Kidney glomerular epithelial cell (primary cell): Measurements from ENCODE around the gene ECI1.
"Not testable (repeated sequence)": the region's sequence is repeated elsewhere in the genome, so short reads cannot be mapped to it uniquely, and the experiment has no call there.

Source experiments
- DNase-seq: peaks from one replicate; lab custom pipeline; 2025; lab: John Stamatoyannopoulos, UW

The ECI1 gene

DNA sequence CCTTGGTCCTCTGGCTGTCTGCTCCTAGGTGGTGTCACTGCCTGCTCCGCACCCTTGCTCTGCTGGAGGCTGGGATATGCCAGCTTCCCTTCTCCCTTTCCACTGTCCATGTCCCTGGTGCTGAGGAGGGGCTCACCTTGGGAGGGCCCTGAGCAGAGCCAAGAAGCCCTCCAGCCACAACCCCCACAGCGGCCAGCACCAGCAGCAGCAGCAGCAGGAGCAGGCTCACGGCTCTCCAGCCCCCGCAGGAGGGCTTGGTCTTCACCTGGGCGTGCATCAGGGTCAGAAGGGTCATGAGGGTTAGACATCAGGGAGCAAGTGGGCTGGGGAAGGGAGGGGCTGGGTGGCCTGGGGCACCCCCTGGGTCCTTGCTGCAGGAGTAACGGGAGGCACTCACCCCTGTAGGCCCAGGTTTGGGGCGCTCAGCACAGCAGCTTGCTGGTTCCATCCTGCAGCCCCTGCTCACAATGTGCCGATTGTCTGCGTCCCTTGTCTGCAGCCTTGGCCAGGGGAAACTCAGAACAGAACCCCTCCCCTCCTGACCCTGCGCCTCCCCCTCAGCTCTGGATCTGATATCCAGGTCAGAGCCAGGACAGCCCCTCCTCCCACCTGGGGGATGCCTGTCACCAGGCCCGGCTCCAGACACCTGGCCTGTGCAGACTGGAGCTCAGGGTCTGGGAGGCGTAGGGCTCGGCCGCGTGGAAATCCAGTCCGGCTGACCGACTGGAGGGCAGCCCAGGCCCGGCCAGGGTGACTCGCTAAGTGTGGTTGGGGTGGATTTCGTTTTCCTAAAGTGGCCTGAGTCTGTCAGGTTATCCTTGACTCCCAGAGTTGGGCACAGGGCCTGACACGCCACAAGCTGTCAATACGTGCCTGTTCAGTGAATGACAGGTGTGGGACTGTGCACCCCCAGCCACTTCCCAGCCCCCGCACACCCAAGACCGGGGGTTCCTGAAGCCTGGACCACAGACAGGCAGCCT is 40.7 kb downstream of the ECI1 start, which contains the start of gene BRICD5:
TSS of gene BRICD5 (minus strand) at position 478 of the 980 bp plus-strand sequence. CDS start at position 448, 30 bp downstream.
- DNase-seq, result no peak

DNA sequence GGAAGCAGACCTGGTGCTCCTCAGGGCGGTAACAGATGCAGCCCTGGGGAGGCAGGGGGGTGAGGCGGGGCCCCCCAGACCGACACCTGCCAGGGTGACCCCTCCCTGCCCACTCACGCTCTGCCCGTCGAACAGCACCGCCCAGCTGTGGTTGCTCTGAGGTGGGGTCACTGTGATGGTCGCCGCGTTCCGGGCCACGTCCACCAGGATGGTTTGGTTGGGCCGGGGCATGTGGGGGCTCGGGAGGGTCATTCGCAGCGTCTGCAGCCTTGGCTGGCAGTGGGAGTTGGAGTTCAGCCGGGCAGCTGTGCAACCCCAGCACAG is 41.4 kb downstream of the ECI1 start:
- DNase-seq, result no peak

DNA sequence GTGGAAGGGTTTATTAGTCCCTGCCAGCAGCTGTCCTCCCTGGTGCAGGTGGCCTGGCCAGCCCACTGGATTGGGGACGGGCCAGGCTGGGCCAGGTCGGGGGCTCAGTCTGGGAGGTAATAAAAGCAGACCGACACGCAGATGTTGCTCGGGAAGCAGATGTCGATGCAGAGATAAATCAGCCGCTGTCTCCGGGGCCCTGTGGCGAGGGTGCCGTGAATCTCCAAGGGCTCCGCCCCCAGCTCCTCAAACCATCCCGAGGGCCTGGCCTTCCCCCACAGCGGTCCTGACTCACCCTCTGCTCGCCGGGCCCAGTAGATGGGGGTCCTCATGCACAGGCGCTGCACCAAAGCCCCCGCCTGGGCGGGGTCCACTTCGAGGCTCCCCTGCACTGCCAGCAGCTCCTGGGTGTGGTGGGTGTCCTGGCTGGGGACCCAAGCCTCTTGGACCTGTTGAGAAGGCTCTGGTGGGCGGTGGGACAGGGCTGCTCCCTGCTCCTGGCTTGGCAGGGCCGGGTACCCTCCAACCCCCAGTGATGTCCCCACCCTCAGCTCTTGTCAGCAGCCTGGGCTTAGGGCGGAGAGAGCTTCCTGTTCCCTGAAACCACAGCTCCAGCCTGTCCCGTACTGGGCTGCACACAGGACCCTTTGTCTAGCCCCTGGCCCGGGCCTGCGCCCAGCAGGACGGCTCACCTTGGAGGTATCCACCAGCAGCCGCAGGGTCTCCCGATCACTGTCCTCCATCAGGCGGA is 42.0 kb downstream of the ECI1 start:
- no peak for DNase-seq

DNA sequence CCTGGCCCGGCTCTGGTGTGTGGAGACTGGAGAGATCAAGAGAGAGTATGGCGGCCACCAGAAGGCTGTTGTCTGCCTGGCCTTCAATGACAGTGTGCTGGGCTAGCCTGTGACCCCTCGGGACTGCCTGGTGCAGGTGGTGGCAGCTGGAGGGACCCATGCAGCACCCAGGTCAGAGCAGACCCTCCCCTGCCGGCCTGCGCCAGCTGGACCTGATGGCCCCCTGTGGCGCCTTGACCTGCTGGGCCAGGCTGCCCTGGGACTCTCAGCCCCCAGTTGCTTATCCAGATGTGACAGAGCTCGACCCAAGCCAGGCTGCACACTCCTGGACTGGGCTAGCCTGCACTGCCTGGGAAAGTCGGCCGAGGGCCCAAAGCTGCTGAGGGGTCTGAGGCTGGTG is 42.6 kb downstream of the ECI1 start:
- no peak for DNase-seq

DNA sequence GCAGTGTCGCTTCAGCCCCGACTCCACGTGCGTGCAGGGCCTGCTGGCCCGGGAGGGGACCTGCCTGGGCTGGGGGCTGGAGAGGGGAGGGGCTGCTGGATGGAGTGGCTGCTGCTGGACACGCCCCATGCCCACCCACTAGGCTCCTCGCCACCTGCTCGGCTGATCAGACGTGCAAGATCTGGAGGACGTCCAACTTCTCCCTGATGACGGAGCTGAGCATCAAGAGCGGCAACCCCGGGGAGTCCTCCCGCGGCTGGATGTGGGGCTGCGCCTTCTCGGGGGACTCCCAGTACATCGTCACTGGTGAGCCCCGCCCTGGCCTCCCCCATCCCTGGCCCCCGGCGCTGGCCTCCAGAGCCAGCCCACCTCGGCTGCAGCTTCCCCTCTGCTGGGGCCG is 43.1 kb downstream of the ECI1 start:
- no peak for DNase-seq

DNA sequence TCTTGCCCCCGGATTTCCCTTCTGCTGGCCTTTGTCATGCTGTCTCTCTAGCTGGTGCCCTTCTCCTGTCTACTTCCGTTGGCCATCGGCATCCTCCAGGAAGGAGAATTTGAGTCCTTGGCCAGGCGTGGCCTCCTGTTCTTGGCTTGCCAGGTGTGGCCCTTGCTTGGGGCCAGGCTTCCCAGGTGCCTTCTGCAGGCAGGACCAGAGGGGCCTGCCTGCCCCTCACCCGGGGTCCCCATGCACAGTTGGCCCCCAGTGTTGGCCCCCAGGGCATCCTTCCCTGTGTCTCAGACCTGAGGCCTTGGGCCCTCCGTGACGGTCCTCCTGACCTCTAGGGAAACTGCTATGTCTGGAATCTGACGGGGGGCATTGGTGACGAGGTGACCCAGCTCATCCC is 43.5 kb downstream of the ECI1 start:
- no peak for DNase-seq

GRCh38 chr16:2206780-2207433 is 44.5 kb downstream of the ECI1 start:
- no peak for DNase-seq

DNA sequence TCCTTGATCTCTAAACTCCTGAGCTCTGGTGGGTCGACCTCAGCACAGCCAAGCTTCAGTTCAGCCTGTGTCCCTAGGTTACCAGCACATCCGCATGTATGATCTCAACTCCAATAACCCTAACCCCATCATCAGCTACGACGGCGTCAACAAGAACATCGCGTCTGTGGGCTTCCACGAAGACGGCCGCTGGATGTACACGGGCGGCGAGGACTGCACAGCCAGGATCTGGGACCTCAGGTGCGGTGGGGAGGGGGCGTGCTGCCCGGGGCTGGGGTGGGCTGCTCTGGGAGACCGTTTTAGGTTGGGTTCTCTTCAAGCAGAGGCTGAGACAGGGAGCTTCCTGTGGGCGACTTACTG is 45.0 kb downstream of the ECI1 start:
- DNase-seq, result no peak

- no peak for DNase-seq
These were observed 45.4 kb downstream of the ECI1 start for GRCh38 chr16:2205967-2206313.

- peak; percentile 67 for DNase-seq
These were observed 46.1 kb downstream of the ECI1 start, which contains the start of gene MLST8 for GRCh38 chr16:2205104-2205966. Gene MLST8, plus strand, starts transcription at chr16:2205454. Its CDS starts 632 bp downstream, at chr16:2206086.

DNA sequence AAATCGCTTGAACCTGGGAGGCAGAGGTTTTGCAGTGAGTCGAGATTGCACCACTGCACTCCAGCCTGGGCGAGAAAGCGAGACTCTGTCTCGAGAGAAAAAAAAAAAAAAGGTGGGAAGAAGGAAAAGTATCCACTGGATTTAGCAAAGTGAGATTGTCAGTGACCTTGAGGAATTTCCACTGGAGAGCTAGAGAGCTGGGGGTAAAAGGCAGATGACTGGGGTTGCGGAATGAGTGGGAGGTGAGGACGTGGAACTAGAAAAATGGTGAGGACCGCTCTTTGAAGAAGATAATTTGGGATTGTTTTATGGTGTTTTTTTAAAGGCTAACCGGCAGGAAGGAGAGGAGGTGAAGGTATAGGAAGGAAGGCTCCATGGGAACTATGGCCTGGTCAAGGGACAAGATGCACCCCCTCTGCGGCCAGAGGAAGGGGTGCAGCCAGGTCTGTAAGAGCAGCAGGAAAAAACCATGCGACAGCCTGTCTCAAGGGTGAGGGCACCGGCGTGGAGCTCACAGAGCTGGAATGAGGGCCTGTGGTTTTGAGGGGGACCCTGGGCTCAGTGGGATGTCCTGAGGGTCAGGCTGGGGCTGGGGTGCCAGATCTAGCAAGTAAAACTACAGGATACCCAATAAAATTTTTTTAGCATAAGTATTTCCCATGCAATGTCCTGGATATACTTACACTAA is 46.8 kb downstream of the ECI1 start:
- no peak for DNase-seq

GRCh38 chr16:2203119-2203688 is 48.2 kb downstream of the ECI1 start:
- DNase-seq, result not testable (repeated sequence)

DNA sequence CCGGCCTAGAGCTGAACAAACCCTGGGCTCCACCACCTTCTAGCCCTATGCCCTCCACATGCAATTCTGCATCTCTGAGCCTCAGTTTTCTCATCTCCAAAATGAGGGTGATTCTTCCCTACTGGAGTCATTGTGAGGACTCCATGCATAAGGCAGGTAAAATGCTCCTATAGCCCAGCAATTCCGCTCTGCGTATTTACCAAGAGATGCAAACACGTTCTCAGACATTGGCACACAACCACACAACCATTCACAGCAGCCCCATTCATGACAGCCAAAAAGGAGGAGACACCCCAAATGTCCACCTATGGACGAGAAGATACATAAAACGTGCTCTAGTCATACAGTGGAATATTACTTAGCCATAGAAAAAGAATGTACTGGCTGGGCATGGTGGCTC is 51.1 kb downstream of the ECI1 start:
- DNase-seq, result no peak

DNA sequence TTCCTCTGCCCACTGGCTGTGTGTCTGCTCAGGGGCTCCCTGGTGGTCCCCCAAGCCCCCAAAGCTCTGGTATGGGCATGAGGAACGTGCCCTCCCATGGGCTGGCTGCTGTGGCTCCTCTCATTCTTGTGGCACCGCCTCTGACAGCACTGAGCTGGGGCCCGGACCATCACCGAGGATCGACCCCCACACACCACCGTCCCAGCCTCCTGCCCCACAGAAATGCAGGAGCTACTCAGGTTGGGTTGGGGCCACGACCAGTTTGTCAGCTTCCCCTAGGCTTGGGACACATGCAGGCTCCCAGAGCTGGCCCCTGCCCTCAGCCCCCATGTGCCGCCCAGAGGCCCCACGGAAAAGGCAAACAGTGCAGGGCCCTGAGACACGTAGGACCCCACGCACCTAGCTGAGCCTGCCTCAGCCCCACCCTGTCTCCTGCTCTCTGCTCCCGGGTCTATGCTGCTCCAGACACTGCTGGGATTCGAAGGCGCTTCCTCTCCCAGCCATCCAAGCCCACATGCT is 51.7 kb downstream of the ECI1 start:
- DNase-seq, result no peak

DNA sequence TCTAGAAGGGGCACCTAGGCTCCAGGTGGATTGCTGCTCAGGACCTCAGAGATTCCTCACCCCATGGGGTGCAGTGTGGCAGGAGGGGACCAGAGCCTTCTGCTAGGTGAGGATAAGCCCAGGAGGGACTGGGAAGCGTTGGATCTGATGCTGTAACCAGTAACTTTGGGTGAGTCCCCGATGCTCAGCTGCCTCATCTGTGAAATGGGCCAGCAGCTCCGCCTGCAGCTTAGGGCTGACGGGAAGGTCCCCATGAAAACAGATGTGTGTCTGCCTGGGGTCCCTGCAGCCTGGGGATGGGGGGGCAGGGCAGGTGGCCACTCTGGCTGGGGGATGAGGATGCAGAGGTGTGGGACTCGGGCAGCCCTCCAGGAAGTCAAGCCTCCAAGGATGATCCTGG is 52.3 kb downstream of the ECI1 start:
- DNase-seq, result no peak

GRCh38 chr16:2198283-2198682 is 53.1 kb downstream of the ECI1 start:
- DNase-seq, result no peak

GRCh38 chr16:2197765-2198164 is 53.6 kb downstream of the ECI1 start:
- no peak for DNase-seq

DNA sequence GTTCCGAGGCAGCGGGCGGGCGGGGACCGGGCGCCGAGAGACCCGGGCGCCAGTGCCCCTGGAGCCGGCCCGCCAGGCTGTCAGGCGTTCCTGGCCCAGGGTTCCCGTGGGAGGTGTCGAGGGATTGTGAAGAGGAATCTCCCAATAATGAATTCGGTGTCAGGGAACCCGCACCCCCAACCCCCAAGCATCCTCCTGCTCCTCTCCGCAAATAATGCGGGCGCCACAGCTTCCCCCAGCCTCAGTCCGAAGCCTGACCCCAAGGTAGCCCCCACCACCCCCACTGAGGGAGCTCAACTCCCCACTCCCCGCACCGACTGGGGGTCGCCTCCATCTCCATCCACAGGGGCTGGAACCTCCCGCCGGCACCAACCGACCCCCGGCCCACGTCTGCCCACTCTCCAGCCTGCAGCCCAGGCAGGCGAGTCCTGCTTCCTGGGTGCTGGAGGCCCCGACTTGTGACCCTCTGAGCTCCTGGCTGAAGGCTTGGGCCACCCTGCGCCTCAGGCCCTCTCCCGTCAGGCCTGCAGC is 54.3 kb downstream of the ECI1 start:
- DNase-seq, result no peak

GRCh38 chr16:2196162-2196980 is 55.0 kb downstream of the ECI1 start, which contains the start of gene CASKIN1:
Gene CASKIN1, minus strand, starts transcription at chr16:2196605. Its CDS starts 173 bp downstream, at chr16:2196432.
- DNase-seq, result no peak
